PC-9 (cell line): ENCODE data around the gene TCF20. TPM values are rescaled to one million over a fixed set of nuclear protein-coding genes. Genes with fewer than 3 reads are reported as not detected.

Experiments used
- BruUV-seq: library from RNA; stranded (reverse); fragments of 400-500 nt; replicated peaks from 2 replicates; lab custom pipeline; 2021; lab: Mats Ljungman, UMichigan
- CTCF ChIA-PET: fragments of 300-600 bp; sonication (Branson Sonifier 250); formaldehyde crosslinking; loops from one replicate; lab custom pipeline; 2022; ENCODE audit warnings: antibody characterized with exemption; lab: Charles Lee
- POLR2A ChIA-PET: fragments of 300-600 bp; sonication (Branson Sonifier 250); formaldehyde crosslinking; loops from one replicate; lab custom pipeline; 2022; ENCODE audit warnings: antibody characterized with exemption; ENCODE audit not compliant: unreplicated experiment; lab: Charles Lee
- DNase-seq, 2 experiments: peaks; one replicate each; pipeline versions ENCODE4 v3.0.0 to v3.0.0-alpha.2; 2015 to 2022; ENCODE audit warnings: mixed read lengths in 1 of 2
- H2AFZ ChIP-seq: fragments of 200-600 bp; sonication (generic); 2 replicates; pipeline ENCODE4 v1.8.1; 2017; ENCODE audit warnings: antibody characterized with exemption
- H3F3A ChIP-seq: fragments of 200-600 bp; sonication (generic); 2 replicates; pipeline ENCODE4 v1.8.1; 2017; ENCODE audit warnings: antibody characterized with exemption, mild to moderate bottlenecking, low read depth; ENCODE audit not compliant: insufficient read depth
- H3K27ac ChIP-seq: fragments of 200-600 bp; sonication (generic); 2 replicates; pipeline ENCODE4 v1.6.1; 2016; ENCODE audit warnings: mixed run types
- H3K27me3 ChIP-seq: fragments of 200-600 bp; sonication (generic); 2 replicates; pipeline ENCODE4 v1.6.1; 2016; ENCODE audit warnings: low read depth, mixed run types; ENCODE audit not compliant: insufficient read depth
- H3K36me3 ChIP-seq: fragments of 200-600 bp; sonication (generic); 2 replicates; pipeline ENCODE4 v1.6.1; 2016; ENCODE audit warnings: low read depth, mixed run types
- H3K4me1 ChIP-seq: fragments of 200-600 bp; sonication (generic); replicated peaks from 2 replicates; pipeline ENCODE4 v1.6.1; 2016; ENCODE audit warnings: mixed run types; ENCODE audit not compliant: insufficient read depth
- H3K4me2 ChIP-seq: fragments of 200-600 bp; sonication (generic); 2 replicates; pipeline ENCODE4 v1.6.1; 2017; ENCODE audit warnings: mixed run types
- H3K4me3 ChIP-seq: fragments of 200-600 bp; sonication (generic); 2 replicates; pipeline ENCODE4 v1.6.1; 2016; ENCODE audit warnings: mixed run types
- H3K79me2 ChIP-seq: fragments of 200-600 bp; sonication (generic); 2 replicates; pipeline ENCODE4 v1.6.1; 2017; ENCODE audit warnings: low read depth, mixed run types
- H3K9me2 ChIP-seq: fragments of 200-600 bp; sonication (generic); 2 replicates; pipeline ENCODE4 v1.8.1; 2017; ENCODE audit warnings: mild to moderate bottlenecking; ENCODE audit not compliant: insufficient read depth
- H3K9me3 ChIP-seq: fragments of 200-600 bp; sonication (generic); 2 replicates; pipeline ENCODE4 v1.8.1; 2016; ENCODE audit warnings: low read depth; ENCODE audit not compliant: insufficient read depth
- H4K20me1 ChIP-seq: fragments of 200-600 bp; sonication (generic); 2 replicates; pipeline ENCODE4 v1.8.1; 2017; ENCODE audit not compliant: insufficient read depth
- CTCF ChIP-seq: fragments of 200-600 bp; sonication (generic); conservative IDR thresholded peaks from 2 replicates; pipeline ENCODE4 v1.6.1; 2017; ENCODE audit warnings: mixed run types, antibody characterized with exemption, mild to moderate bottlenecking, moderate library complexity
- EZH2 ChIP-seq: fragments of 200-600 bp; sonication (generic); IDR thresholded peaks from 2 replicates; pipeline ENCODE4 v1.8.0; 2017; ENCODE audit warnings: antibody characterized with exemption, low read depth
- intact Hi-C: fragments of 100-400 bp; cut with micrococcal nuclease; formaldehyde crosslinking; loops from one replicate; pipeline ENCODE4 v1.10.0; 2022; ENCODE audit not compliant: unreplicated experiment
- total RNA-seq: library from RNA; stranded (reverse); gene quantifications from 2 replicates; pipeline ENCODE4 v1.2.3, GENCODE V29; 2021

TCF20 gene
- total RNA-seq, 1 experiment from 2014 or later: 79.1 TPM

- intact Hi-C loops: no loop called here
- POLR2A ChIA-PET: no interaction called here
- peaks cover 90% of the 10 kb centered on the region for H3K79me2 ChIP-seq
Observed at GRCh38 chr22:42225841-42226240, 44.6 kb downstream of the TCF20 start.

GRCh38 chr22:42222140-42222539 is 48.3 kb downstream of the TCF20 start:
- Histone ChIP-seq H3K27me3 (no peaks in the 10 kb centered on the region), H3F3A (peaks cover 8% of the 10 kb centered on the region), H4K20me1 (peaks cover 88% of the 10 kb centered on the region), H3K79me2 (peaks cover 92% of the 10 kb centered on the region), H3K4me1 (no peaks in the 10 kb centered on the region), H3K4me3 (no peak overlapping the region), H3K9me2 (no peaks in the 10 kb centered on the region), H3K36me3 (no peaks in the 10 kb centered on the region), H3K9me3 (no peaks in the 10 kb centered on the region), H3K27ac (no peak overlapping the region), H3K4me2 (no peak overlapping the region), H2AFZ (no peak overlapping the region)
- CTCF ChIA-PET: no interaction called here
- no peak for DNase-seq
- POLR2A ChIA-PET: no interaction called here
- TF ChIP-seq EZH2: no peak
- no peak for TF ChIP-seq CTCF
- BruUV-seq: no TSS peak
- intact Hi-C loops: no loop called here

More at GRCh38 chr22:42225841-42226240, 44.6 kb downstream of the TCF20 start:
- Histone ChIP-seq H4K20me1 (peaks cover 85% of the 10 kb centered on the region), H3K27me3 (no peaks in the 10 kb centered on the region), H3K36me3 (no peaks in the 10 kb centered on the region), H3K4me3 (no peak overlapping the region), H3K4me2 (no peak overlapping the region), H3K9me3 (no peaks in the 10 kb centered on the region), H3K4me1 (no peaks in the 10 kb centered on the region), H3K27ac (no peak overlapping the region), H3F3A (peaks cover 8% of the 10 kb centered on the region), H3K9me2 (no peaks in the 10 kb centered on the region), H2AFZ (no peak overlapping the region)
- CTCF ChIA-PET: no interaction called here
- no peak for DNase-seq
- no peak for TF ChIP-seq EZH2
- no peak for TF ChIP-seq CTCF
- BruUV-seq: no TSS peak

Other genes with a start within 250 kb of the TCF20 start
- gene NAGA, start 199.8 kb downstream of the TCF20 start, total RNA-seq: 13.8 and 15.9 TPM in 2 replicates
- gene PHETA2, start 196.4 kb downstream of the TCF20 start, total RNA-seq: 4.5 TPM in 2 replicates
- gene SMDT1, start 191.0 kb downstream of the TCF20 start, total RNA-seq: 55.3 and 72.8 TPM in 2 replicates
- gene NDUFA6, start 179.9 kb downstream of the TCF20 start, total RNA-seq: 71.5 and 84.9 TPM in 2 replicates
- 6.7 TPM in 2 replicates for gene CYP2D6, start 139.8 kb downstream of the TCF20 start, total RNA-seq
- gene NFAM1, start 161.8 kb upstream of the TCF20 start, total RNA-seq: not detected in 2 replicates
- gene RRP7A, start 249.1 kb upstream of the TCF20 start, total RNA-seq: 52.7 and 56.6 TPM in 2 replicates